ENCODE results near the gene ABCB8.

GRCh38 chr7:151058781-151059366, 30.6 kb downstream of the ABCB8 start:
- TF ChIP-seq MYC (IDR thresholded peaks at IDR 0.05; ENCODE audit: low read depth, low read length) (no peak), POLR2AphosphoS5 (IDR thresholded peaks at IDR 0.05; ENCODE audit: insufficient read depth, low read depth, low read length) (no peak), CTCF (IDR thresholded peaks at IDR 0.05; ENCODE audit: extremely low read depth in 1 of 2, insufficient read depth in 1 of 2, low read depth in 1 of 2, low read length in 2 of 2) (no peak), POLR2A (IDR thresholded peaks at IDR 0.05; ENCODE audit: low read depth, low read length) (no peak), GATA2 (IDR thresholded peaks at IDR 0.05; ENCODE audit: insufficient read depth, insufficient read length, low read depth, low read length) (no peak), EZH2 (IDR thresholded peaks at IDR 0.05; ENCODE audit: borderline replicate concordance, low read depth, low read length, severe bottlenecking) (no peak)

All from endothelial cell of umbilical vein (primary cell).